ENCODE results near the gene GINS2. TPM values are rescaled to one million over a fixed set of nuclear protein-coding genes. Genes with fewer than 3 reads are reported as not detected.

Gene GINS2
- total RNA-seq, 1 donor from 2014 or later, result 53.7 TPM

DNA sequence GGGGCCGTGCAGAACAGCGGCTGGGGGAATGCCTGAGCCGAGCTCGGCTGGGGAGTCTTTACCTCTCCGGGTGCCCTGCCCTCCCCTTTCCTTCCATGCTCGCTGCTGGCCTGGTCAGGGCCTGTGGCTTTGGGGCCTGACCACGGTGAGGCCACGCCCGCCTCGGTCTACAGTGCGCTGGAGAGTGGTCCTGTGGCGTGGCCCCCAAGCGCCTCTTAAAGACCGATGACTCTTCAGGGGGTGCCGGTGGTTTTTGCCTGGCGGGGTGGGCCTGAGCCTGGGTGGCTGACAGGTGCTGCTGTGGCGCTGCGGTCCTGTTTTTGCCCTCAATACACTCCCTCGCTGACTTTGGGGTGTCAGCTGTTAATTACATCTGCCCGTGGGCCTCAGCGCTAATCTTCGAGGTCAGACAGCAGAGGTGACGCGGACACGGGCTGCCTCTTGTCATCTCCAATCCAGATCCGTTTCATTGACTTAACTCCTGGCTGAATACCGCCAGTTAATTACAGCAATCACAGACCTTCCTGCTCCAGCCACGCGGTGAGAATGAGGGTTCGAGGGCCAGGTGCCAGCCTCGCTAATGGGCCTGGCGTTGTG is 45.9 kb downstream of the GINS2 start:
- intact Hi-C loops (cut with micrococcal nuclease), result no loop called here

DNA sequence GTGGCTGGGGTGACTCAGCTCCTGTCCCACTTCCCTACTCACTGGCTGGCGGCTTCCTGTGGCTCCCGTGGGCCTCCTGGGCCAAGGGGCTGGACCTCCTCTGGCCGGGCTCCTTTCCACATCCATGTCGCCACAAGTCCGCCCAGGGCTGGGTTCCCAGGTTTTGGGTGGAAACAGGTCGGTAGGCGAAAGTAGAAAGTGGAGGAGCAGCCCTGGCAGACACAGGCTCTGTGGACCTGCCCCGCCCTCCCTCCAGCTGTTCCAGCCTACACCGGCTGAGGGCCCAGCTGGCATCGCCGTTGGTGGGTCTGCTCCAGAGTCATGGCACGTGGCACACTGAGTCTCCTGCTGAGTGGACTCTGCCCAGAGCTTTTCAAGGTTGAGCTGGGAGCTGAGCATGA is 47.0 kb downstream of the GINS2 start:
- intact Hi-C loops (cut with micrococcal nuclease), result no loop called here

DNA sequence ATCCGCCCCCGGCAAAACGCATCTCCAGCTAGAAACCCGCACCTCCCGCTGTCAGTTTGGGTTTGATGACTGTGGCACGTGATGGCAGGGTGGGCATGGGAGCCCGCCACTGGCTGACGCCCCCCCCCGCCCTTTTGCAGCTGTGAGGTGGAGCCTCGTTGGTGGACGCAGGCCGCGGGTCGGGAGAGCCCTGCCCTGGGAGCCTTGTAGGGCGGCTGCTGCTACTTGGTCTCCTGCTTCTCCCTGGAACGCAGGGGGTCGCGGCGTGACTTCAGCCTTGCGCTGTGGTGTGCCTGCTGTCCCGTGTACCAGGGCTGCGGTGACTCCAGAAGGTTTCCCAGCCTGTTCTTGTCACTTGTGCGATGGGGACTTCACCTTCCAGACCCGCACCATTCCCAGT is 47.4 kb downstream of the GINS2 start:
- intact Hi-C loops (cut with micrococcal nuclease), result no loop called here

DNA sequence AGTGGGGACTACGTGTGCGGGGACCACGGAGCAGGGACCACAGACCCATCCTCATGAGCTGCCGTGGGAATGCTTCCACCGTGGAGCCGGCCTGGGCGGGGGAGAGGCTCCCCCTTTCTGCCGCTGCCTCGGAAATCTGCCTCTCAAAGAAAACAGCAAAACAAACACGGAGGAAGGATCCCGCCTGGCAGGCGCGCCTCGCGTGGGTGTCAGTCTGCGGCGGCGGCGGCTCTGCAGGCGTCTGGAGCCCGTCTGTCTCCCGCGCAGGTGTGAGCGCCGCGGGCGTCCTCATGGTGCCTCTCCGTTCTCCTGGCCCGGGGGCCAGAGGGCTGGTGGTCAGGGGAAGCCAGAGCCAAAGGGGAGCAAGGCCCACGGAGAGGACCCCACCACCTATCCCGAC is 48.2 kb downstream of the GINS2 start:
- intact Hi-C loops (cut with micrococcal nuclease), result no loop called here

DNA sequence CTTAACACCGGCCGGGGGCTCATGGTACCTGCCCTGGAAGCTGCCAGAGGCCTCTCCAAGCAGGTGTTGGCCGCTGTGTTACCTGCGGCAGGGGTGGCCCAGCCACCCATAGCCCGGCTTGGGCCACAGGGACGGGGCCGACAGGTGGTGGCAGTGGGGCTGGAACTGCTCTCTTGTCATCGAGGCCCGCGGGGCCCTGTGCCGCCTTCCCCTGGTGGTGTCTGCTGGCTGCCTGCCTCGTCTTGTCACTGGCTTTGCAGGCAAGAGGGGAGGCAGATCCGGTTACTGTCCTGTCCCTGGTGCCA is 48.5 kb downstream of the GINS2 start:
- intact Hi-C loops (cut with micrococcal nuclease), result no loop called here

DNA sequence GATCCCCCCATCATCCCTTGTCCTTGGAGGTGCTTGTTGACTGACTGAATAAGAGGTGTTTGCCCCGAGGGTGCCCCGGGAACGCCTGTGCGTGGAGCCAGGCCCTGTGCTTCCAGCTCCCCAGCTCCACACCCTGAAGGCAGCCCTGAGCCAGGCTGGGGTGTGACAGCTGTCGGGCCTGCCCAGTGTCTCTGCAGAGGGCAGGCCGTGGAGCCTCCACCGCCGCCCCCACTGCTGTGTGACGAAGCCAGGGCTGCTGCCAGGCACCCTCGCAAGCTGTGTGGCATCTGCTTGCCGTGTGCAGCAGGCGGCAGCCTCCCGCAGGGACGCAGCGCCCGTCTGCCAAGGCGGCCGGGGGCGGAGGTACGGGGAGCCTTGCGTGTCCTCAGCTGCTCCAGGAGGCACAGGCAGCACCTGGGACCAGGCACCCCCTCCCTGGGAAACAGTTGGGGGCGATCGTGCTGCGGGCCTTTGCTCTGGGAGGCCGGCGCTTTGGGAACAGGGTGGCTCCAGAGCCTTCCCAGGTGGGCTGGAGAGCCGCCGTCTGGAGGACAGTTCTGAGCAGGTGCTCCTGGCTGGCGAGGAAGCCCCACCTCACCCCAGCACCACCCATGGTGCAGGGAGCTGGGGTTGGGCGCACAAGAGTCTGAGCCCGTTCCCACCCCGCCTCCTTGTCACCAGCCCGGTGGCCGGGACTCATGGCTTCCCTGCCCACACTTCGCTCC is 49.1 kb downstream of the GINS2 start:
- intact Hi-C loops (cut with micrococcal nuclease), result no loop called here

DNA sequence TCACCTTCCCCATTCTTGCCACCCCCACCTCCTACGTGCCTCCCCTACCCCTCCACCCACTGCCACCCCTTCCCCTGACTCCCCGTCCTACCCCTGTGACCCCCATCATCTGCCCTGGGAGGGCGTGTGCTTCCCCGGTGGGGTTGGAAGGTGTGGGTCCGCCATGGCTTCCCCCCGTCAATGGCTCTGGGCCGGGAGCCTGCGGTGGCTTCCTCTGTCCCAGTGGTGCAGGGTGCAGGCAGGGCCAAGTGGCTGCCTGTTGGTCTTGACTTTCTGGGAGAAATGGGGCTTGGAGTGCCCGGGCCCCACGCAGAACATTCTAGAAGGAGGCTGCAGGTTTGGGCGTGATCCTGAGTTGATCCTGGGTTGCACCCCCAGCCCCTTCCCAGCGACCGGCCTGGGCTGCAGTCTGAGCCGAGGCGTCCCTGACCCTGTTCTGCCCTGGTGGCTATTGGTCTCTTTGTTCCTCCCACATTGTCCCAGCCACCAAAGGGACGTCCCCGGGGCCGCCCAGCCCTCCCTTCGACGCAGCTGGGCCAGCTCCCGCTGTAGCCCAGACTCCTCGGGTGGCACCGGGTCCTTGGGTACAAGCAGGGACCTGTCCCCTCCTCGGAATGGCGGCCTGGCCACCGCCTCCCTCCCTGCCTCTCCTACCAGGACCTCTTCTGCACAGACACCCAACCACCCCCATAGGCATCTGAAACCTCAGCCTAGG is 49.9 kb downstream of the GINS2 start:
- intact Hi-C loops (cut with micrococcal nuclease), result no loop called here

DNA sequence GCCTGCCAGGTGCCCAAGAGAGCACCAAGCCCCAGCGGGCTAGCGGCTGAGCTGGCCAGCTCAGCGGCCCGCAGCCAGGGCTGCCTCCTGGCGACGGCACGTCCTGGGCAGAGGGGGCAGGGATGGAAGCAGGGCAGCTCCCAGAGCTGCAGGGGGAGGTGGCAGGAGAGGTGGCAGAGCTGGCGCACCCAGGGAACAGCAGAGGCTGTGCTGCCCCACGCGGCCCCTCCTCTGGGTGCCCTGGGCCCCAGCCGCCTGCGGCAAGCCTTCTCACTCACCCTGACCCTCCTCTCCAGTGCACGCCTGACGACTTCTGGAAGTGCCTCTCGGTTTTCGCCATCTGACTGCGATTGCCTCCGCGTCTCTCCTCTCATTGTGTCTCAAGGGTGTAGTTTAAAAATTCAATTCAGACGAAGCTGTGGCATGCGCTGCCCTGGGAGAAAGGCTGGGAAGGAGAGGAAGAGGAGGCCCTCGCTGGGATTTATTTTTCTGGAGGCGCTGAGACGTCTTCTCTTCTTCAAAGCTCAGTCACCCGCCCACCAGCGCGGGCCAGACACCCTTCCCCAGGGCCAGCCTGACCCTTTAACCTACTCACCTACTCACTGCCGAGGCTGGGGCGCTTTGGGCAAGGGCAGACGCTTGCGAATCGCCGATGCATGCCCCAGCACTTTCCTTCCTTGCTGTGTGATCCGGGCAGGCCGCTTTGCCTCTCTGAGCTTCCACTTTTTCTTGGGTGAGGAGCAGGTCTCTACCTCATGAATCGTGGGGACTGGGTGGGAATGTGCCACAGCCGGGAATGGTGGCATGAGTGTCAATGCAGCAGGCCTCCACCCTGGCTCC is 50.7 kb downstream of the GINS2 start:
- intact Hi-C loops (cut with micrococcal nuclease), result no loop called here

DNA sequence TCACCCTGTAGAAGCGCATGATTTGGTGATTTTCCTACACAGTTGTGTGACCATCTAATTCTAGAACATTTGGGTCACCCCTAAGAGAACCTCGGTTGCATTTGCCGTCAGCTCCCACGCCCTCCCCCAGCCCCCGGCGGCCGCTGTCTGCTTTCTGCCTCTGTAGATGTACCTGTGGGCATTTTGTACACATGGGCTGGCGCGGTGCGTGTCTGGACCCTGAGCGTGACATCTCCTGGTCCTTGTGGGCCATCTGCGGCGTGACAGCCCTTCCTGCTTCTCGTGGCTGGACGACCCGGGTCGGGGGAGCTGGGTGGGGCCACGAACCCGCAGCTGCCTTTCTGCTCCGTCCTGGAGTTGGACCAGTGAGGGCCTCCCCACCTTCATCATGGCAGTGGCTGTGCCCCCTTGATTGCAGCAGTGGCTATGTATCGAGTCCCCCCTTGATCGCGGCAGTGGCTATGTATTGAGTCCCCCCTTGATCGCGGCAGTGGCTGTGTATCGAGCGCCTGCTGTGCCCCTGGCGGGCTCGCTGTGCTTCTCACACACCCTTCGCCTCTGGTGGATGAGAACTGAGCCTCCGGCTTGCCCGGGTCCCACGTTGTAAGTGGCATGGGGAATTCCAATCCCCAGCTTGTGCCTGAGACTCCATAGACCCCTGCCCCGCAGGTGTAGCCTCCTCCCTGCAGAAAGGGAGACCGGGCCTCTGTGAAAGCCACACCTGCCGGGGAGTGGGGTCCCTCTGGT is 51.5 kb downstream of the GINS2 start:
- intact Hi-C loops (cut with micrococcal nuclease), result no loop called here

DNA sequence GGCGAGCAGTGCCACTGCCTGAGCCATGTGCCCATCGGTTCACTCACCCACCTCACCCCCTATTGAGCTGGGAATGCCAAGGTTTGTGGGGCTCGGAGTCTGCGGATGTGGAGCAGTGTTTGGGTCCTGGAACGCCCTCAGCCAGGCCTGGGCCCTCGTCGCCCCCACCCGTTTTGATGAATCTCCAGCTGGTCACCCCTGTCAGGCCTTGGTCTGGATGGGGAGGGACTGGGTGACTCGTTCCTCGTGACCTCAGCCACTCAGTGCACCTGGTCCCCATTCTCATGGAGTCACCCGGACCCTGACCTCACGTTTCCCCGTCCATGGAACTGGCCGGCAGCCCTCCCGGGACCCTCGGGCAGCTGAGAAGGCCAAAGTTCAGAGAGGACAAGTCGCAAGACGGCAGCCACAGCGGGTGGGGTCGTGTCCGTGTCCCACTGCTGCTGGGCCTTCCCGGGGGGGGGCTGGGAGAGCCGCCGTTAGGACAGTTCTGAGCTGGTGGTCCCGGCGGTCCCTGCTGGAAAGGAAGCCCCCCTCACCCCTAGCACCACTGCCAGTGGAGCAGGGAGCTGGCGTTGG is 52.4 kb downstream of the GINS2 start:
- intact Hi-C loops (cut with micrococcal nuclease), result no loop called here

DNA sequence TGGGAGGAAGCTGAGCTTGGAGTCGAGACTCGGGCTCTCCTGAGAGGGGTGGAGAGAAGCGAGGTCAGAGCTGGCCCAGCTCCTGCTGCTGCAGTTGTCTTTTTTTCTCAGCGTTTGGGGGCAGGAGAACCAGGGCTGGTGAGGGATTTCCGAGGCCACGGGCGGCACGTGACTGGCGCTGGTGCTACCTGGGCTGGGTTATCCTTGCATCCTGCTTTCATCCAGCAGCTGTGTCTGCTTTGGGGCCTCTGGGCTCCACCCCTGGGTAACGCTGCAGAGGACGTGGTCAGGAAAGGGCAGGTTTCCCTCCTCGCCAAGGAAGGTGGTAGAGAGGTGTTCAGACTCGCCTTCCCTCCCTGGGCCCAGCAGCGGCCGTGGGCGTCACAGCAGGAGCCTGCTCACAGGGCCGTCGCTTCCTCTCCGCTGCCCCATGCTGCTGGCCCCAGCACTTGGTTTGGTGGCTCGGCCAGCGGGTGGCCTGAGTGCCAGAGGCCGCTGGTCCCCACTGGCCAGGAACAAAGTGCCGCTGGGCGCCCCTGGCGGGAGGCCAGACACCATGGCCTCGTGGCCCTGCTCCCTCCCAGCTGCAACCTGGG is 53.1 kb downstream of the GINS2 start:
- intact Hi-C loops (cut with micrococcal nuclease), result no loop called here

DNA sequence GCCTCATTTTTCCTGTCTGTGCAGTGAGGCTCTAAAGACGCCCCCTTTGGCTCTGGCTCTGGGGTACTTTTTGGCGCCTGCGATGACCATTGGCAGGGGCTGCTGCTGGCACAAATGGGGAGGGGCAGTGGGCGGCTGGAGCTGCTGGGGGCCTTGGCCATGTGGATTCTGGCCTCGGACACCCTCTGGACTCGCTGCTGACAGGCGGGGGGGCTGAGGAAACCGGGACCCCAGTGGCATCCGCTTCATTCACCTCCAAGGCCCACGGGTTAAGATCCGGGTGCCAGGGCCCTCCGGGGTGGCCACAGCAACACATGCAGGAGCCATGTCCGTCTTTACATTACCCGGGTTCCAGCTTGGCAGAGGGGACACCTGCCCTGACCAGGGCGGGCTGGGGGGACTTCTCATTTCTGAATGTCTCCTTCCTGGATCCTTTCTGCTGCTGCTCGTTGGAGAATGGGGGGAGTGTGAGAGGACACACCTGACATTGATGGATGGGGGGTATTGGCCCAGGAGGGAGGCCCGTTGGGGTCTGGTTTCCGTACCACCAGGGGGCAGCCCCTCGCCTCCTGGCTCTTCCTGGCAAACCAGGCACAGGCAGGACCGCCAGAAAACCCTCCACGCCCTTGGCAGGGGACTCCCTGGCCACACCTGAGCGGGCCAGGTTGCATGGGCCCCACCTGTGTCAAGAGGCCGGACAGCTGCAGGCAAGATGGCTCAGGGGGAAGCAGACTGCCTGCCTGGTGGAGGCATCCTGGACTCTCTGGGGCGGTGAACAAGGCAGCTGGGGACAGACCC is 53.8 kb downstream of the GINS2 start:
- intact Hi-C loops (cut with micrococcal nuclease), result no loop called here

DNA sequence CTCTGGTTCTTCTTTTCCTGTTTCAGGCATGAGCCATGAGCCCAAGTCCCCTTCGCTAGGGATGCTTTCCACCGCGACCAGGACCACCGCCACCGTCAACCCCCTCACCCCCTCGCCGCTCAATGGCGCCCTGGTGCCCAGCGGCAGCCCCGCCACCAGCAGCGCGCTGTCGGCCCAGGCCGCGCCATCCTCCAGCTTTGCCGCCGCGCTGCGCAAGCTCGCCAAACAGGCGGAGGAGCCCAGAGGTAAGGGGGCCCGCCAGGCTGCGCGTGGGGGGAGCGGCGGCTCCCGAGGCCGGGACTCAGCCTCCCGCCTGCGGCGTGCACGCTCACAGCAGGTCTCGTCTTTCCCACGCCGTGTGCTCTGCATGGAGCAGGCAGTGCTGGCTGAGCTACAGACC is 54.9 kb downstream of the GINS2 start:
- intact Hi-C loops (cut with micrococcal nuclease), result no loop called here

DNA sequence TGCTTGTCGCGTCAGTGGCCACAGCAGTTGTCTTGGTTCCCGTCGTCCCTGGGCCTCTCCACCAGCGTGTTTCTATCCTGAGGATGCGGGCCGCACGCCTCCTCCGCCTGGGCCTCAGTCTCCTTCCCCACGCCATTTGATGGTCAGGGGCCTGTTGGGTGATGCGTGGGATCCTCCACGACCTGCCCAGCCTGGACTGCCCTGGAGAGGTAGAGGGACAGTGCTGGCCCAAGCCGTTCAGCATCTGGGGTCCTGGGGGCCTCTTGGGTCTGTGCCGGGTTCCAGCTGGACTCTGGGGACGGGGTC is 55.4 kb downstream of the GINS2 start:
- intact Hi-C loops (cut with micrococcal nuclease), result no loop called here

DNA sequence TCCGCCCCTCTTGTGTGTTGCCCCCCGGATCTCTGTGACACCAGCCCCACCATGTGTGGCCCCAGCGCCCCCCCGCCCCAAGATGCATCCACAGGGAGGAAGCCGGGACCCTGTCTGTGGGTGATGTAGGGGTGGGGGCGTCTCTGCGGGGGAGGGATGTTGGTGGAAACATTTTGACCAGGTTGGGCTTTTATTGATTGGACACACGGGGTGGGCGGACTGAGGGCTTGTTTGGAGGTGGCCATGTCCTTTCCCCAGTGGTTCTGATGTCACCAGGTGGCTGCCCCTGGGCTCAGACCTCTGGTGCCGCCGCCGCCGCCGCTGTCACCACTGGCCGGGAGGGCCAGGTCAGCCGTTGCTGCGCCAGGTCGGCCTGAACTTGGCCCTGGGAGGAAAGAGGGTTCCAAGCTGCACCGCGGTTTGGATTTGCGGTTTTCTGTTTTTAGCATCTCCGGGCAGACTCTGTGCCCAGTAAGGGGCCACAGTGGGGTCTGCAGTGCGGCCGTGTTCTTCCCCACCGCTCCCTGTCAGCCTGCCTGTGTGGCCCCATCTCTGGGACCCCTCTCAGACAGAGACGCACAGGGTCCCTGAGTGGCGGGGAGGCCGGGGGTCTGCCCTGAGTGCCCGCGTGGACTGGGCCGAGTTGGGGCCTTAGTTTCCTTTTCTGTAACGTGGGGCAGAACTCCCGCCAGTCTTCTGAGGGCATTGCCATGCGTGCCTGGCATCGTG is 55.9 kb downstream of the GINS2 start:
- intact Hi-C loops (cut with micrococcal nuclease), result no loop called here

DNA sequence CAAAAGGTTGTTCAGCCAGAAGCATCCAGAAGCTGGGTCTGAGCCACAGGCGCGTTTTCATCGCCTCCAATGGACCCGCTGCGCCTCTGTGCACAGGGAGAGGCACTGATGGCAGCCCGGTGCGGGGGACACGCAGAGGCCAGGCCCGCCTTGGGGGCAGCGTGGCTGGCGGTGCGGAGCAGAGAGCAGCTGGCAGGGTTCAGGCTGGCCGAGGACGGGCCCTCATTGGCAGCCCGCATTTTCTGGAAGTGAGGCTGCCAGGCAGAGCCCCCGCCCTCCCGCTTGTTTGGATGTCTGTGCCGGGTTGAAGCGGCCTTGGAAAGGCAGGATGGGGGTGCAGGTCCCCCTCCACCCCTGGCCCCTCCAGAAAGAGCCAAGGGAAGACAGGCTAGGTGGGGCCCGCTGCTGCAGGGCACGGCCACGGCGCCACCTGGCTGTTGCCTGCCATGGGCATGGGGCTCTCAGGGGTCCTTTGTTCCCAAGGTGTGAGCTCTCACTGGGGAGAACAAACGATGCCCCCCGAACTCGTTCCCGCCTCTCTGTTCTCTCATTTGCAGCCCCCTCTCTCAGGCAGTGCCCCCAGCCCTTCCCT is 56.9 kb downstream of the GINS2 start:
- intact Hi-C loops (cut with micrococcal nuclease), result no loop called here

DNA sequence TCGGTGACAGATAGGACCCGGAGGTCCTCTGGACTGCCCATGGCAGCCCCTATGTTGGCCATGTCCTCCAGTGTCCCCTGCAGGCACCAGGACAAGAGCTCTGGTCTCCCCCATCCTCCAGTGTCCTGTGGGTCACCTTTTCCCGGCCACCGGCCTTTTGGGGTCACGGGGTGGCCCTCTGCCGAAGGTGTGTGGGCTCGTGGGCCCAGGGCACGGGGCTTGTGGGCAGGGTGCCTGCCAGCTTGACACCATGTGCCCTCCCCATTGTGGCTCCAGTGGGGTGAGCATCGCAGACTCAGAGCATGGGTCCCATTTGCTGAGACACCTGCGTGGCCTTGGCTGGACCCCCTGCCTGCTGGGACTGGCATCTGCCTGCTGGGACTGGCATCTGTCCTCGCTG is 57.5 kb downstream of the GINS2 start:
- intact Hi-C loops (cut with micrococcal nuclease), result no loop called here

DNA sequence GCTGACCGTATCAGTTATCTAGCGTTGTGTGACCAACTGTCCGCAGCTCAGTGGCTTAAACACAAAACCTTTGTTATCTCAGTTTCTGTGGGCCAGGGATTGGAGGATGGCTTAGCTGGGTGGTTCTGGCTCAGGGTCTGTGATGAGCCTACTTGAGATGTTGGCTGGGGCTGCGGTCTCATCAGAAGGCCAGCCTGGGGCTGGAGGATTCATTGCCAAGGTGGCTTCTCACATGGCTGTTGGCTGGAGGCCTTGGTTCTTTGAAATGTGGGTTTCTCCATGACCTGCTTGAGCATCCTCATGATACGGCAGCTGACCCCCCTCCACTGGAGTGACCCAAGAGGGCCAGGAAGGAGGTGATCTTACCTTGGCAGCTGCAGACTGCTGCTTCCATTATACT is 58.9 kb downstream of the GINS2 start:
- intact Hi-C loops (cut with micrococcal nuclease), result no loop called here

DNA sequence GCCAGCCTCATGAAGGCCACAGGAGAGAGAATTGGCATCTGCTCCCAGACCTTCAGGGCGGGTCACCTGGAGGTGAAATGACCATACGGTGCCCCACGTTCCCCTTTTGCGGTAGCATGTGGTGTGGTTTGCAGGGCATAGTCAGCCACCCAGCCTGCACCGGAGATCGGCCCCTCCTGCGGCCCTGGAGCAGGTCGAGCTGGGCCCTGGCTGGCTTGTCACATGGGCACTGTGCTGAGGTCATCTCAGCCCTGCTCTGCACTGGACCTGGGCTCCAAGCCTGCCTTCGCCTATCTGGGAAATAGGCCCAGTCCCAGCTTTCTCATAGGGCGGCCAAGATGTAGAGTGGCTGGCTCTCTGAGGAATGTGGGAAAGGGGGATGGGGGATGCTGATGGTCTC is 59.4 kb downstream of the GINS2 start:
- intact Hi-C loops (cut with micrococcal nuclease), result no loop called here
